ENCODE results near the gene KLHL2. TPM values are rescaled to one million over a fixed set of nuclear protein-coding genes. Genes with fewer than 3 reads are reported as not detected.

The KLHL2 gene
- total RNA-seq, 2 donors from 2014 or later: 11.6 to 16.0 TPM

DNA sequence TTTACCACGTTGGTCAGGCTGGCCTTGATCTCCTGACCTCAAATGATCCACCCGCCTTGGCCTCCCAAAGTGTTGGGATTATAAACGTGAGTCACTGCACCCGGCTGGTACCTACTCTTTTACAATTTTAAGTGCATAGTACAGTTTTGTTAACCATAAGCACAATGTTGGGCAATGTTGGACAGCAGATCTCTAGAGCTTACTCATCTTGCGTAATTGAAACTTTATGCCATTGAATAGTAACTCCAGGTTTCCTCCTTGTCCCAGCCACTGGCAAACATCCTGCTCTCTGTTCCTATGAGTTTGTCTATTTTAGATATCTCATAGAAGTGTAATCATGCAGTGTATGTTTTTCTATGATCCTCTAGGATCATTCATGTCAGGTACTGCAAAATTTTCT lies 162.2 kb downstream of the KLHL2 start:
- H3K4me3 ChIP-seq (ENCODE audit: low read length): no peak overlapping the region
- Mint-ChIP-seq H3K4me1 (peaks cover 5% of the 10 kb centered on the region), H3K9me3 (no peaks in the 10 kb centered on the region), H3K36me3 (ENCODE audit: low read depth) (no peaks in the 10 kb centered on the region), H3K4me3 (no peak overlapping the region), H3K27me3 (ENCODE audit: insufficient read depth) (no peaks in the 10 kb centered on the region), H3K27ac (no peak overlapping the region)
- H3K36me3 ChIP-seq (ENCODE audit: control insufficient read depth, insufficient read depth, low read length): no peaks in the 10 kb centered on the region
- H3K9me3 ChIP-seq (ENCODE audit: control insufficient read depth, low read length): no peaks in the 10 kb centered on the region
- no peaks in the 10 kb centered on the region for H3K4me1 ChIP-seq (ENCODE audit: control insufficient read depth, insufficient read depth, low read length)
- H3K27ac ChIP-seq (ENCODE audit: low read depth, low read length): no peak overlapping the region
- no peak overlapping the region for H3K9ac ChIP-seq (ENCODE audit: extremely low read depth, low read length, poor library complexity, severe bottlenecking)
- TF ChIP-seq, protein P1, sequence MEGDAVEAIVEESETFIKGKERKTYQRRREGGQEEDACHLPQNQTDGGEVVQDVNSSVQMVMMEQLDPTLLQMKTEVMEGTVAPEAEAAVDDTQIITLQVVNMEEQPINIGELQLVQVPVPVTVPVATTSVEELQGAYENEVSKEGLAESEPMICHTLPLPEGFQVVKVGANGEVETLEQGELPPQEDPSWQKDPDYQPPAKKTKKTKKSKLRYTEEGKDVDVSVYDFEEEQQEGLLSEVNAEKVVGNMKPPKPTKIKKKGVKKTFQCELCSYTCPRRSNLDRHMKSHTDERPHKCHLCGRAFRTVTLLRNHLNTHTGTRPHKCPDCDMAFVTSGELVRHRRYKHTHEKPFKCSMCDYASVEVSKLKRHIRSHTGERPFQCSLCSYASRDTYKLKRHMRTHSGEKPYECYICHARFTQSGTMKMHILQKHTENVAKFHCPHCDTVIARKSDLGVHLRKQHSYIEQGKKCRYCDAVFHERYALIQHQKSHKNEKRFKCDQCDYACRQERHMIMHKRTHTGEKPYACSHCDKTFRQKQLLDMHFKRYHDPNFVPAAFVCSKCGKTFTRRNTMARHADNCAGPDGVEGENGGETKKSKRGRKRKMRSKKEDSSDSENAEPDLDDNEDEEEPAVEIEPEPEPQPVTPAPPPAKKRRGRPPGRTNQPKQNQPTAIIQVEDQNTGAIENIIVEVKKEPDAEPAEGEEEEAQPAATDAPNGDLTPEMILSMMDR (conservative IDR thresholded peaks at IDR 0.05): no peak
- DNase-seq: no peak
- 82 to 85% methylated on average over 5 of the region's 5 CpGs for WGBS, 2 experiments (ENCODE audit: insufficient coverage in 1 of 2, insufficient read length in 1 of 2)
- H3K27me3 ChIP-seq (ENCODE audit: control insufficient read depth, insufficient read depth, low read length, poor library complexity, severe bottlenecking): no peaks in the 10 kb centered on the region

DNA sequence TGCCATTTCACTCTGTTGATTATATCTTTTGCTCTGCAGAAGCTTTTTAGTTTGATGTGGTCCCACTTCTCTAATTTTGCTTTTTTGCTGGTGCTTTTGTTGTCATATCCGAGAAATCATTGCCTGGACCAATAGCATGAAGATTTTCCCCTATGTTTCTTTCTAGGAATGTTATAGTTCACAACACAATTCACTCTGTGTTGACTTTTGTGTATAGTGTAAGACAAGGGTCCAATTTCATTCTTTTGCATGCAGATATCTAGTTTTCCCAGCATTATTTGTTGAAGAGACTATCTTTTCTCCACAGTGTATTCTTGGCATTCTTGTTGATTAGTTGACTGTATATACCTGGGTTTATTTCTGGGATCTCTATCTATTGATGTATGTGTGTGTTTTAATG lies 163.2 kb downstream of the KLHL2 start:
- no peaks in the 10 kb centered on the region for H3K27me3 ChIP-seq (ENCODE audit: control insufficient read depth, insufficient read depth, low read length, poor library complexity, severe bottlenecking)
- no peak overlapping the region for H3K27ac ChIP-seq (ENCODE audit: low read depth, low read length)
- H3K36me3 ChIP-seq (ENCODE audit: control insufficient read depth, insufficient read depth, low read length): no peaks in the 10 kb centered on the region
- Mint-ChIP-seq H3K4me1 (peaks cover 10% of the 10 kb centered on the region), H3K36me3 (ENCODE audit: low read depth) (no peaks in the 10 kb centered on the region), H3K27me3 (ENCODE audit: insufficient read depth) (no peaks in the 10 kb centered on the region), H3K9me3 (no peaks in the 10 kb centered on the region), H3K27ac (no peak overlapping the region), H3K4me3 (no peak overlapping the region)
- 85% methylated on average over 1 of the region's 1 CpG; no CpG with 5 or more reads in 1 of the 2 experiments for WGBS, 2 experiments (ENCODE audit: insufficient coverage in 1 of 2, insufficient read length in 1 of 2)
- no peaks in the 10 kb centered on the region for H3K9me3 ChIP-seq (ENCODE audit: control insufficient read depth, low read length)
- DNase-seq: no peak
- H3K9ac ChIP-seq (ENCODE audit: extremely low read depth, low read length, poor library complexity, severe bottlenecking): no peak overlapping the region
- peaks cover 3% of the 10 kb centered on the region for H3K4me1 ChIP-seq (ENCODE audit: control insufficient read depth, insufficient read depth, low read length)
- TF ChIP-seq, protein P1 (conservative IDR thresholded peaks at IDR 0.05): no peak
- H3K4me3 ChIP-seq (ENCODE audit: low read length): no peak overlapping the region

Other genes with a start within 250 kb of the KLHL2 start
- gene TRIM61, start 229.9 kb upstream of the KLHL2 start, total RNA-seq: 1 to 10 TPM; 2.7 to 3.8 TPM
- gene TRIM60, start 175.6 kb upstream of the KLHL2 start, total RNA-seq: not detected
- gene TRIM75, start 153.7 kb upstream of the KLHL2 start, total RNA-seq: not detected
- 10 to 100 TPM; 13.1 to 15.1 TPM for gene TMEM192, start 94.7 kb upstream of the KLHL2 start, total RNA-seq
- gene MSMO1, start 120.1 kb downstream of the KLHL2 start, total RNA-seq: 100 to 1,000 TPM; 106 to 109 TPM
- 100 to 1,000 TPM; 237 to 298 TPM for gene CPE, start 171.4 kb downstream of the KLHL2 start, total RNA-seq